HG03378 (cell line): ENCODE data around the gene ATP1B1.
"Not testable (repeated sequence)": the region's sequence is repeated elsewhere in the genome, so short reads cannot be mapped to it uniquely, and the experiment has no call there.

Experiments used
- ATAC-seq: cut with Tn5 transposase; IDR thresholded peaks from one replicate; pipeline ENCODE4 v1.9.1; 2021; ENCODE audit warnings: mild to moderate bottlenecking, moderate library complexity; ENCODE audit not compliant: unreplicated experiment

Gene ATP1B1

GRCh38 chr1:169113613-169114119 lies 7.2 kb downstream of the ATP1B1 start:
- ATAC-seq, result no peak

- ATAC-seq, result no peak
These were observed 9.5 kb downstream of the ATP1B1 start for GRCh38 chr1:169115891-169116585.

GRCh38 chr1:169117014-169117413 lies 10.5 kb downstream of the ATP1B1 start:
- ATAC-seq, result no peak

GRCh38 chr1:169117599-169117998 lies 11.1 kb downstream of the ATP1B1 start:
- no peak for ATAC-seq

- no peak for ATAC-seq
These were observed 11.7 kb downstream of the ATP1B1 start for GRCh38 chr1:169118227-169118626.

GRCh38 chr1:169119405-169119804 lies 12.9 kb downstream of the ATP1B1 start:
- no peak for ATAC-seq

GRCh38 chr1:169120066-169120465 lies 13.6 kb downstream of the ATP1B1 start:
- no peak for ATAC-seq

- no peak for ATAC-seq
These were observed 14.8 kb downstream of the ATP1B1 start for GRCh38 chr1:169121146-169121923.

GRCh38 chr1:169122976-169123375 lies 16.5 kb downstream of the ATP1B1 start:
- peak; percentile 78 for ATAC-seq

- ATAC-seq, result no peak
These were observed 18.0 kb downstream of the ATP1B1 start for GRCh38 chr1:169124459-169124858.

GRCh38 chr1:169125597-169125996 lies 19.1 kb downstream of the ATP1B1 start:
- not testable (repeated sequence) for ATAC-seq

GRCh38 chr1:169126335-169126734 lies 19.8 kb downstream of the ATP1B1 start:
- ATAC-seq, result no peak

GRCh38 chr1:169127305-169127704 lies 20.8 kb downstream of the ATP1B1 start:
- ATAC-seq, result no peak

- no peak for ATAC-seq
These were observed 22.1 kb downstream of the ATP1B1 start for GRCh38 chr1:169128562-169128961.

- no peak for ATAC-seq
These were observed 22.8 kb downstream of the ATP1B1 start for GRCh38 chr1:169129109-169129784.

GRCh38 chr1:169130683-169131082 lies 24.2 kb downstream of the ATP1B1 start:
- no peak for ATAC-seq

GRCh38 chr1:169132512-169133227 lies 26.2 kb downstream of the ATP1B1 start:
- no peak for ATAC-seq

- ATAC-seq, result no peak
These were observed 26.7 kb downstream of the ATP1B1 start for GRCh38 chr1:169133228-169133576.

- ATAC-seq, result no peak
These were observed 27.5 kb downstream of the ATP1B1 start for GRCh38 chr1:169133801-169134502.

GRCh38 chr1:169137357-169137756 lies 30.9 kb downstream of the ATP1B1 start:
- no peak for ATAC-seq
